Ramos (cell line): ENCODE results near the gene MMP25.

ENCODE experiments used
- in situ Hi-C: fragments of 300-500 bp; cut with MboI; formaldehyde crosslinking; loops from one replicate; pipeline ENCODE4 v1.14.3; 2022; ENCODE audit warnings: low sequenced_read_pairs; ENCODE audit not compliant: unreplicated experiment

Gene MMP25

GRCh38 chr16:3088925-3089716, 42.8 kb downstream of the MMP25 start:
- in situ Hi-C loops = no loop called here

- in situ Hi-C loops = loop anchor here (10.0 kb wide), 1 partner anchor 75 kb away; no protein-coding TSS in a partner anchor
Observed at GRCh38 chr16:3089717-3090592, 43.6 kb downstream of the MMP25 start.

- in situ Hi-C loops = loop anchor here (10.0 kb wide), 1 partner anchor 73 kb away; no protein-coding TSS in a partner anchor
Observed at GRCh38 chr16:3091551-3091950, 45.2 kb downstream of the MMP25 start.

GRCh38 chr16:3092501-3092941, 46.2 kb downstream of the MMP25 start:
- in situ Hi-C loops = loop anchor here (10.0 kb wide), 1 partner anchor 72 kb away; no protein-coding TSS in a partner anchor

GRCh38 chr16:3094289-3095027, 48.1 kb downstream of the MMP25 start:
- in situ Hi-C loops = loop anchor here (10.0 kb wide), 1 partner anchor 70 kb away; no protein-coding TSS in a partner anchor

- in situ Hi-C loops = loop anchor here (10.0 kb wide), 1 partner anchor 69 kb away; no protein-coding TSS in a partner anchor
Observed at GRCh38 chr16:3095869-3096268, 49.5 kb downstream of the MMP25 start.

GRCh38 chr16:3096362-3096761, 50.0 kb downstream of the MMP25 start:
- in situ Hi-C loops = loop anchor here (10.0 kb wide), 1 partner anchor 68 kb away; no protein-coding TSS in a partner anchor

GRCh38 chr16:3097266-3097665, 50.9 kb downstream of the MMP25 start:
- in situ Hi-C loops = loop anchor here (10.0 kb wide), 1 partner anchor 68 kb away; no protein-coding TSS in a partner anchor

- in situ Hi-C loops = loop anchor here (10.0 kb wide), 1 partner anchor 66 kb away; no protein-coding TSS in a partner anchor
Observed at GRCh38 chr16:3098459-3099394, 52.4 kb downstream of the MMP25 start, which contains the start of gene ZSCAN10. Gene ZSCAN10 (minus strand): TSS chr16:3099294. CDS start chr16:3092937, 6,357 bp downstream.

- in situ Hi-C loops = loop anchor here (10.0 kb wide), 1 partner anchor 65 kb away; no protein-coding TSS in a partner anchor
Observed at GRCh38 chr16:3099395-3099731, 53.0 kb downstream of the MMP25 start.

- in situ Hi-C loops = loop anchor here (10.0 kb wide), 1 partner anchor 65 kb away; no protein-coding TSS in a partner anchor
Observed at GRCh38 chr16:3099732-3100499, 53.6 kb downstream of the MMP25 start.

GRCh38 chr16:3101018-3101840, 54.9 kb downstream of the MMP25 start:
- in situ Hi-C loops = no loop called here

GRCh38 chr16:3101841-3102470, 55.6 kb downstream of the MMP25 start:
- in situ Hi-C loops = no loop called here

- in situ Hi-C loops = no loop called here
Observed at GRCh38 chr16:3106205-3106928, 60.0 kb downstream of the MMP25 start.
